Measurements from ENCODE around the gene MORN4.
"Not testable (repeated sequence)": the region's sequence is repeated elsewhere in the genome, so short reads cannot be mapped to it uniquely, and the experiment has no call there.

The MORN4 gene

GRCh38 chr10:97596101-97597082 is 36.9 kb downstream of the MORN4 start:
- peak; percentile 8 for DNase-seq

- DNase-seq: no peak
These were observed 39.9 kb downstream of the MORN4 start for GRCh38 chr10:97593421-97593820.

- DNase-seq: no peak
These were observed 42.4 kb downstream of the MORN4 start for GRCh38 chr10:97590748-97591495.

GRCh38 chr10:97590082-97590747 is 43.1 kb downstream of the MORN4 start:
- no peak for DNase-seq

- DNase-seq: no peak
These were observed 43.8 kb downstream of the MORN4 start, which contains the start of gene C10orf62 for GRCh38 chr10:97589479-97589878. Gene C10orf62, plus strand, starts transcription at chr10:97589721. Its CDS starts 177 bp downstream, at chr10:97589898.

GRCh38 chr10:97587183-97587582 is 46.1 kb downstream of the MORN4 start:
- DNase-seq: no peak

GRCh38 chr10:97585439-97585811 is 47.9 kb downstream of the MORN4 start:
- no peak for DNase-seq

GRCh38 chr10:97584798-97585438 is 48.4 kb downstream of the MORN4 start:
- no peak for DNase-seq

GRCh38 chr10:97584060-97584797 is 49.1 kb downstream of the MORN4 start, which contains the start of gene HOGA1:
Gene HOGA1, plus strand, starts transcription at chr10:97584389. Its CDS starts 315 bp downstream, at chr10:97584704.
- no peak for DNase-seq

- no peak for DNase-seq
These were observed 49.8 kb downstream of the MORN4 start for GRCh38 chr10:97583476-97583875.

- DNase-seq: no peak
These were observed 51.1 kb downstream of the MORN4 start for GRCh38 chr10:97582169-97582568.

- no peak for DNase-seq
These were observed 52.6 kb downstream of the MORN4 start for GRCh38 chr10:97580421-97581367.

- DNase-seq: no peak
These were observed 55.0 kb downstream of the MORN4 start for GRCh38 chr10:97578171-97578844.

GRCh38 chr10:97577701-97578100 is 55.6 kb downstream of the MORN4 start:
- no peak for DNase-seq

GRCh38 chr10:97576487-97576886 is 56.8 kb downstream of the MORN4 start:
- DNase-seq: not testable (repeated sequence)

- no peak for DNase-seq
These were observed 58.1 kb downstream of the MORN4 start for GRCh38 chr10:97575127-97575668.

GRCh38 chr10:97574374-97575126 is 58.8 kb downstream of the MORN4 start:
- DNase-seq: no peak

- DNase-seq: no peak
These were observed 59.6 kb downstream of the MORN4 start for GRCh38 chr10:97573672-97574071.

GRCh38 chr10:97573021-97573420 is 60.3 kb downstream of the MORN4 start:
- DNase-seq: peak; percentile 40

All from inflammatory macrophage treated with lipopolysaccharide for 4 hours (primary cell).